HG03039 (cell line): ENCODE data around the gene TMEM86B.
A peak's percentile ranks its signal among the peaks of the same experiment; 100 is the strongest.

ENCODE experiments used
- ATAC-seq: cut with Tn5 transposase; IDR thresholded peaks from one replicate; pipeline ENCODE4 v1.9.1; 2021; ENCODE audit warnings: mild to moderate bottlenecking, moderate library complexity; ENCODE audit not compliant: unreplicated experiment

TMEM86B gene

DNA sequence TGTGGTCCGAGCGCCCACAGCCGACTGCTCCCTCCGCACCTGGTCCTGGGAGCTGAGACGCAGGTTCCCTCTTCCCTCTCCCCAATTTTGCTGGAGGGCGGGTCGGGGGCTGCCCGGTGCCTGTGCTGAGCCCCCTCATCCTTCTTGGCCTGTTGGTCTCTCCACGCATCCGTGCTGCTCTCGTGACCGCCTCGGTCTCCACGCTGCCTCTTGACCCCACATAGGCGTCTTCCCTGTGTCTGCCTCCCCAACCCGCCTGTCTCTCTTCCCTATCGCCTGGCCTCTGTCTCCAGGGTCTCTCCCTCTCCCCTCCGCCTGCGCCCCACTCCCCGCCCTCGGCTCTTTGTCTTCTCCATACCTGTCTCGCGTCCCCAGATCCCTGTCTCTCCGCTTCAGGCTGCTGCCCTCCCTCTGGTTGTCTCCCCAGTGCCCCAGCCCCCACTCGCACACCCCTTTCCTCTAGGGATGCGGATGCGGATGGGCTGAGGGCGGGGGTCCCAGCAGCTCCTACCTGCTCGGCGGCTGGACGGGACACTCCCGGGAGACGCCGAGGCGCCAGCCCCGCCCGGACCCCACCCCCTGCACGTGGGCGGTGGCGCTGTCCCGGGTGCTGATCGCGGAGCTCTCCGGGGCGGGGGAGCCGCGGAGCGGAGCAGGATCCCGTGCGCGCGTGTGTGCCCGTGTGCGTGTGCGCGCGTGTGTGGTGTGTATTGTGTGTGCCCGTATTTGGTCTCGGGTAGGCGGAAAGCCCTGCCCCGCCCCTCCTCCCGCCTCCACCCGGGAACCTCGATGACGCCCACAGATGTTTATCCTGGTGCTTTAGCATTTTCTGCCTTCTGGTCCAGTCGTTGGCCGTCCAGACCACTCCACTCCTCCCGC is 48.7 kb downstream of the TMEM86B start, which contains the start of gene SYT5:
Gene SYT5, minus strand, starts transcription at position 684 of the 879 bp plus-strand sequence. CDS start 1,248 bp downstream, outside the sequence.
- no peak for ATAC-seq

DNA sequence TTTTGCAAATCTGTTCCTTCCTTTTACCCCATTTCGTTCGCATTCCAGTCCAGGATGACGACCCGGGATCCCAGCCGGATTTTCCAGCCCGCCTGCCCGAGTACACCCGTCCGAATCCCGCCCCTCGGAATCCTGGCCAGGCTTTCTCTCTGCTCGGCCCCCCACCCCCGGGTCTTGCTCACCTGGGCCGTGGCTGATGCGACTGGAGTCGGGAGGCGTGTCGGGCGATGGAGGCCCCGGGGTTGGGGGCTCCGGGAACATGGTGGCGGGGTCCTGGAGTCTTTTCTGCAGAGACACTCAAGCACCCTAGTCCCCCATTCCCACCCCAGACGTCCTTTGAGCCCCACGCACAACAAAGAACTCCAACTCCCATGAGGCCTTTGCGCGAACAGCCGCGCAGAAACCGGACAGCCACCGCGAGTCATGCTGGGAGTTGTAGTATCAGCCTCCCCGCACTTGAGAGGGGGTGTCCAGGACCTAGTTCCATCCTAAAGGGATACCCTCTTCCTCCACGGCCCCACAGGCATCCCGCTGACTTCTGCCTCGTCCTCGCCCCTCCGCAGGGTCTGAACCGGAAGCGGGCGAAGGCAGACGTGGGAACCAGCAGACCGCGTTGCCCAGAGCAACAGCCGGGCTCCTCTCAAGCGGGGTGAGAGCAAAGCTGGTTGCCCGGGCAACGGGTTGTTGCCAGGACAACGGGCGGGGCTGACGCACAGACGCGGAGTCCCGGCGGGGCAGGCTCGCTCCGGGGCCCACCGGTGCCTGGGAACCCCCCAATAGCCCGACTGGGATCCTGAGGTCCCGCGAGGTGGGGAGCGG is 49.6 kb downstream of the TMEM86B start:
- ATAC-seq = peak; percentile 45
